Loucy (cell line): ENCODE results near the gene ITSN2.

Source experiments
- H2AFZ ChIP-seq: fragments of 200-600 bp; sonication (generic); 2 replicates; pipeline ENCODE4 v1.6.0; 2016; ENCODE audit warnings: antibody characterized with exemption, mild to moderate bottlenecking, low read length, moderate library complexity
- H3F3A ChIP-seq: fragments of 200-600 bp; 2 replicates; pipeline ENCODE4 v1.6.0; 2016; ENCODE audit warnings: antibody characterized with exemption, low read depth, mild to moderate bottlenecking
- H3K27me3 ChIP-seq: fragments of 200-600 bp; sonication (generic); 2 replicates; pipeline ENCODE4 v1.6.1; 2014; ENCODE audit warnings: low read length, mild to moderate bottlenecking; ENCODE audit not compliant: insufficient read depth, poor library complexity, severe bottlenecking
- H3K36me3 ChIP-seq: fragments of 200-600 bp; sonication (generic); 2 replicates; pipeline ENCODE4 v1.6.1; 2016; ENCODE audit warnings: low read length; ENCODE audit not compliant: insufficient read depth
- H3K4me1 ChIP-seq: fragments of 200-600 bp; sonication (generic); 2 replicates; pipeline ENCODE4 v1.5.1; 2014; ENCODE audit warnings: low read length, mild to moderate bottlenecking; ENCODE audit not compliant: insufficient read depth, poor library complexity, severe bottlenecking
- H3K4me2 ChIP-seq: fragments of 200-600 bp; sonication (generic); 2 replicates; pipeline ENCODE4 v1.6.0; 2014; ENCODE audit warnings: antibody characterized with exemption, low read length, low read depth, mild to moderate bottlenecking; ENCODE audit not compliant: poor library complexity, severe bottlenecking
- H3K4me3 ChIP-seq: fragments of 200-600 bp; sonication (generic); 2 replicates; pipeline ENCODE4 v1.5.1; 2014; ENCODE audit warnings: low read length, mild to moderate bottlenecking, mixed read lengths; ENCODE audit not compliant: poor library complexity, severe bottlenecking
- H3K79me2 ChIP-seq: fragments of 200-600 bp; sonication (generic); 2 replicates; pipeline ENCODE4 v1.6.1; 2014; ENCODE audit warnings: low read length; ENCODE audit not compliant: insufficient read depth
- H3K9ac ChIP-seq: fragments of 200-600 bp; sonication (generic); 2 replicates; pipeline ENCODE4 v1.6.0; 2014; ENCODE audit warnings: mild to moderate bottlenecking, low read depth, low read length, moderate library complexity; ENCODE audit not compliant: poor library complexity, severe bottlenecking
- H3K9me2 ChIP-seq: fragments of 200-600 bp; sonication (generic); replicated peaks from 2 replicates; pipeline ENCODE4 v1.6.1; 2016; ENCODE audit warnings: low read depth, low read length, mixed read lengths
- H3K9me3 ChIP-seq: fragments of 200-600 bp; sonication (generic); 2 replicates; pipeline ENCODE4 v1.6.1; 2014; ENCODE audit warnings: mild to moderate bottlenecking, antibody characterized with exemption, low read length, low read depth; ENCODE audit not compliant: insufficient read depth
- H4K20me1 ChIP-seq: fragments of 200-600 bp; sonication (generic); 2 replicates; pipeline ENCODE4 v1.6.0; 2014; ENCODE audit warnings: antibody characterized with exemption, low read length, mild to moderate bottlenecking; ENCODE audit not compliant: insufficient read depth, poor library complexity, severe bottlenecking
- EZH2phosphoT487 ChIP-seq: fragments of 200-600 bp; IDR thresholded peaks from 2 replicates; pipeline ENCODE4 v1.6.1; 2018; ENCODE audit warnings: antibody characterized with exemption, mild to moderate bottlenecking, moderate library complexity, borderline replicate concordance
- TF ChIP-seq, protein P1 (sequence below): fragments of 200-600 bp; sonication (generic); conservative IDR thresholded peaks from 2 replicates; pipeline ENCODE4 v1.5.1; 2014; ENCODE audit warnings: mild to moderate bottlenecking, antibody characterized with exemption, low read length

The ITSN2 gene

DNA sequence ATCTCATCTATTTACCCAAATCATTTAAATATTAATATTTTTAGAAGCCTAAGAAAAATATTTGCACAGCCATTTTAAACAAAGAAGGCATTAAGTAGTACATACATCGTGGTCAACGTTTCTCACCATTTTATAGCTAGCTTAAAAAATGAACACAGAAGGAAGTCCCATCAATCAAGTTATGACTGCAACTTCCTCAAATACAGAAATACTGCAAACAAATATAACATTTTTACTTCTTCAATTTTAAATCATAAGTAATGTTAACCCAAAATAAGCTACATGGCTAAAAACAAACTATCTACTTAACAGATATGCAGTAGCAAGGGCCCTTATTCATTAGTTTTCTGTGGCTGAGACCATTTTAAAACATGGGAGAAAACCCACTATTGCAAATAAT lies 30.6 kb downstream of the ITSN2 start:
- no peaks in the 10 kb centered on the region for H4K20me1 ChIP-seq
- H2AFZ ChIP-seq: no peak overlapping the region
- no peaks in the 10 kb centered on the region for H3K9me2 ChIP-seq
- peak overlapping the region; percentile 22 for H3K9ac ChIP-seq
- TF ChIP-seq, protein P1, sequence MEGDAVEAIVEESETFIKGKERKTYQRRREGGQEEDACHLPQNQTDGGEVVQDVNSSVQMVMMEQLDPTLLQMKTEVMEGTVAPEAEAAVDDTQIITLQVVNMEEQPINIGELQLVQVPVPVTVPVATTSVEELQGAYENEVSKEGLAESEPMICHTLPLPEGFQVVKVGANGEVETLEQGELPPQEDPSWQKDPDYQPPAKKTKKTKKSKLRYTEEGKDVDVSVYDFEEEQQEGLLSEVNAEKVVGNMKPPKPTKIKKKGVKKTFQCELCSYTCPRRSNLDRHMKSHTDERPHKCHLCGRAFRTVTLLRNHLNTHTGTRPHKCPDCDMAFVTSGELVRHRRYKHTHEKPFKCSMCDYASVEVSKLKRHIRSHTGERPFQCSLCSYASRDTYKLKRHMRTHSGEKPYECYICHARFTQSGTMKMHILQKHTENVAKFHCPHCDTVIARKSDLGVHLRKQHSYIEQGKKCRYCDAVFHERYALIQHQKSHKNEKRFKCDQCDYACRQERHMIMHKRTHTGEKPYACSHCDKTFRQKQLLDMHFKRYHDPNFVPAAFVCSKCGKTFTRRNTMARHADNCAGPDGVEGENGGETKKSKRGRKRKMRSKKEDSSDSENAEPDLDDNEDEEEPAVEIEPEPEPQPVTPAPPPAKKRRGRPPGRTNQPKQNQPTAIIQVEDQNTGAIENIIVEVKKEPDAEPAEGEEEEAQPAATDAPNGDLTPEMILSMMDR: no peak
- TF ChIP-seq EZH2phosphoT487: no peak
- peaks cover 68% of the 10 kb centered on the region; the same call in 1 of the 2 replicates for H3K79me2 ChIP-seq
- H3K9me3 ChIP-seq: no peaks in the 10 kb centered on the region
- H3K36me3 ChIP-seq: no peaks in the 10 kb centered on the region
- peak overlapping the region; percentile 51 for H3K4me2 ChIP-seq
- H3K4me1 ChIP-seq: peaks cover 12% of the 10 kb centered on the region
- H3K27me3 ChIP-seq: no peaks in the 10 kb centered on the region
- H3K4me3 ChIP-seq: peak overlapping the region; percentile 34
- no peaks in the 10 kb centered on the region; the same call in 1 of the 2 replicates for H3F3A ChIP-seq

DNA sequence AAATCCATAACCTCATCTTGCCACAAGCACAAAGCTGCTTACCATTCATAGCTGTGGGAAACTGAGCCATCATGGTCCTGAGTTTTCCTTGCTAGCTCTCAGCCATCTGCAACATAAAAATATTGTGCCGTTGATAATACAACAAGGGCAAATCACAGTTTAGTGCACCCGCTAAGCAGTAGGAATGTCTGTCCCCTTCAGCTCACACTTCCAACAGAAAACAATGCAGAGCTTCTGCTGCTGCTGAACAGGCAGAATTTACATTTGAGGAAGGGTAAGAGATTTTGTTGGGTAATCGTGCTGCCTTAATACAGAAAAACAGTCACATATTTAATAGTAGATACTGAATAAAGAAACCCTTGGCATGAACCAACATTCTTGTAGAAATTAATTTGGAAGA lies 32.3 kb downstream of the ITSN2 start:
- Histone ChIP-seq H3K9me3 (no peaks in the 10 kb centered on the region), H4K20me1 (peaks cover 5% of the 10 kb centered on the region), H3K9ac (no peak overlapping the region), H2AFZ (no peak overlapping the region), H3K4me3 (no peak overlapping the region), H3K9me2 (no peaks in the 10 kb centered on the region), H3F3A (no peaks in the 10 kb centered on the region), H3K27me3 (no peaks in the 10 kb centered on the region), H3K79me2 (peaks cover 60% of the 10 kb centered on the region; the same call in 1 of the 2 replicates), H3K4me2 (no peak overlapping the region), H3K36me3 (peaks cover 9% of the 10 kb centered on the region; the same call in 1 of the 2 replicates), H3K4me1 (peaks cover 12% of the 10 kb centered on the region)
- TF ChIP-seq EZH2phosphoT487: no peak
- TF ChIP-seq, protein P1: no peak

DNA sequence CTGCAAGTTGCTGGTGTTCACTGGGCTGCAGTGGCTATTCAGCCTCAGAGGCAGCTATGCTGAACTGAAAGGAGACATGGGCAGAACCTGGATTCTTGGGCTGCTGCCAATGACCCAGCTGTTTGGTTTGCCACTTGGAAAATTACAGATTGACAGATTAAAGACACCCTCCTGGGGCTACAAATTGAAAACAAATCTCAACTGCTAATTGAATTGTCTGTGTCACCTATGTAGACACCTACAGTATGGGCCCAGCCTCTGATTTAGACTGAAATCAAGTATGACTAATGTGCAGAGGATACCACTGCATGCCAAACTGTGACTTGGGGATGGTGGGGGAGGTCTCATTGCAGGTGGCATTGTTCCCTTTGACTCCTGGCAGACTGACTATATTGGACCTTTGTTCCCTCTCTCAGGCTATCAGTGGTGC lies 42.8 kb downstream of the ITSN2 start:
- H3K4me3 ChIP-seq: no peak overlapping the region
- H3K4me2 ChIP-seq: no peak overlapping the region
- H3K9me3 ChIP-seq: no peaks in the 10 kb centered on the region; the same call in 1 of the 2 replicates
- peaks cover 3% of the 10 kb centered on the region for H4K20me1 ChIP-seq
- no peak for TF ChIP-seq EZH2phosphoT487
- TF ChIP-seq, protein P1: no peak
- H3K79me2 ChIP-seq: peaks cover 26% of the 10 kb centered on the region; the same call in 1 of the 2 replicates
- H3F3A ChIP-seq: no peaks in the 10 kb centered on the region
- no peak overlapping the region for H3K9ac ChIP-seq
- H3K9me2 ChIP-seq: no peaks in the 10 kb centered on the region
- H3K4me1 ChIP-seq: no peaks in the 10 kb centered on the region
- H3K36me3 ChIP-seq: peaks cover 30% of the 10 kb centered on the region
- H3K27me3 ChIP-seq: no peaks in the 10 kb centered on the region
- H2AFZ ChIP-seq: no peak overlapping the region
